ENCODE data around the gene NEUROG1. TPM values are rescaled to one million over a fixed set of nuclear protein-coding genes. Genes with fewer than 3 reads are reported as not detected.
A peak's percentile ranks its signal among the peaks of the same experiment; 100 is the strongest.

NEUROG1 gene
- total RNA-seq, 1 donor from 2014 or later: 7.8 TPM

DNA sequence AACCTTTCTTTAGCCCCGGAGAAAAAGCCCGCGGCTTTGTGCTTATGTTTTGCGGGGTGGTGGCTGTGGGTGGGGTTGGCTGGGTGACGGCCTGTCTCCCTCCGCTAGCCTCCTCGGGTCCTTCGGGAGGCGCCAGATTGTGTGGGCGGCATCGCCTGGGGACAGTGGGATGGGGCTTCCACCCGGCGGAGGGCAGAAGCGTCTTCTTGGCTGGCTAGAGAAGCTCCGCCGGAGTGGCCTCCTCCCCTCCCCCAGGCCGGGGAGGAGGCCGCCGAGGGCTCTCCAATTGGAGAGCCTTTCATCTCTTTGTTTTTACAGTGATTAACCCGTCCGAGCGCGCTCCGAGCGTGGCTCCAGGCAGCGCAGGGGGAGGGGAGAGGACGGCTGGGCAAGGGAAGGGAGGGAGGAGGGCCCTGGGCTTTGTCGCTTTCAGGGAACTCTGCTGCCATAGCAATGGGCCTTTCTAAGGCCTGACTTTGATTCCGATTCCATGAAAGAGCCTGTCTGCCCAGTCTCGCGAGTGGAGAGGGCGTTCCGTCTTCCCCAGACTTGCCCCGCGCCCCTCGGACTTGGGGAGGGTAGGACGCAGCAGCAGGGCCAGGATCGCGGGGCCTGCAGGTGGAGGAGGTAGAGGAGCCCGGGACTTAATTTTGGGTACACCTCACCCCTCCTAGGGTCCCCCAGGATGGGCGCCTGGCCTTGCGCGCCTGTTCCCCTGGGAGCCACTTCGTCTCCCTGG, 46.9 kb downstream of the NEUROG1 start:
- H3K4me1 Mint-ChIP-seq: peaks cover 42% of the 10 kb centered on the region
- H3K27me3 Mint-ChIP-seq (ENCODE audit: low read depth): peaks cover 92% of the 10 kb centered on the region
- no peak overlapping the region for H3K27ac Mint-ChIP-seq (ENCODE audit: unreplicated experiment)
- peak; percentile 77 for DNase-seq (ENCODE audit: low read depth, low spot score)
- H3K36me3 Mint-ChIP-seq (ENCODE audit: low read depth): no peaks in the 10 kb centered on the region
- no peaks in the 10 kb centered on the region for H3K9me3 Mint-ChIP-seq
- H3K4me3 Mint-ChIP-seq: peak overlapping the region; percentile 89
- no peak for TF ChIP-seq CTCF (conservative IDR thresholded peaks at IDR 0.05)

DNA sequence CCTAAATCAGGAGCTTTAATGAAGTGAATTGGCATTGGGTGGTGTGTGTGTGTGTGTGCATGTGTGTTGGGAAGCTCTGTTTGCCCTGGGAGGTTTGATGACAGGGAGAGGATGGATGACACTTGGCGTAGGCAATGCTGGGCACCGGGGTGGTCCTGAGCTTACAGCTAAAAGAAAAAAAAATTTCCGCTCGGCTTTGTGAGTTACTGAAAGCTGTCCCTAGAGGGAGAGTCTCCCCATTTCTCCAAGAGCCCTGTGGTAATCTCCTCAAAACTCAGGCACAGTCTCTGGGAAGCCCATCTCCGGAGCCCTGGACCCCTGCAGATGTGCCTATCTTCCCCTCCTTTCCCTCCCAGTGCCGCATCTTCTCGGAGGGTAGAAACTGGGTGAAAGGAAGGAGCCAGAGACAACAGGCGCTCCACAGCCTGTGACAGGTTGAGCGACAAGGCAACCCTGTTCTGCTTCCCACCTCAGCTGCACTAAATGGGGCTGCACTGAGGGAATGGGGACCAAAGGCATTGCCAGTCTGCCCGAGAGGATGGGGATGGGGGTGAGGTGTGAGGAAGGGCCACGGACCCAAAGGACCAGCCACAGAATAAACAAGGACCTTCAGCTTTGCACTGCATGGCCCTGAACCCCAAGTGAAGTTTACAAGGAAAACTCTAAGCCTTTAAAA, 47.8 kb downstream of the NEUROG1 start:
- Mint-ChIP-seq H3K4me1 (peaks cover 42% of the 10 kb centered on the region), H3K4me3 (peak overlapping the region; percentile 89)

DNA sequence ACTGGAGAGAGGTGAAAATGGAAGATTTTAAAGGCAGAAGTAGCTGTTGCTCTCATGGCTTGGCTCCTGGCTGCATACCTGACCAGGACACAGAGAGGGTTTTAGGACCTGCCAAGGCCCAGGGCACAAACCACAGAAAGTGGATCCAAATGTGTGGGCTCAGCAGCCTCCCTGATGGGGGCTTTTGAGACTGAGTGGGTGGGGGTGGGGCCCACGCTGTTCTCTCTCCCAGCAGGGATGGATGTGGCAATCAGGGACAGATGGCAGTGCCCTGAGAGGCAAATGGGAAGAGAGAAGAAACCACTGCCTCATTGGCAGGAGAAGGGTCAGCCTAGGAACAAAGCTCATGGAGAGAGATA, 48.7 kb downstream of the NEUROG1 start:
- Mint-ChIP-seq H3K36me3 (ENCODE audit: low read depth) (no peaks in the 10 kb centered on the region), H3K4me1 (peaks cover 42% of the 10 kb centered on the region), H3K4me3 (no peak overlapping the region), H3K27me3 (ENCODE audit: low read depth) (peaks cover 74% of the 10 kb centered on the region), H3K9me3 (no peaks in the 10 kb centered on the region), H3K27ac (ENCODE audit: unreplicated experiment) (no peak overlapping the region)
- no peak for DNase-seq (ENCODE audit: low read depth, low spot score)
- no peak for TF ChIP-seq CTCF (conservative IDR thresholded peaks at IDR 0.05)

More for the DNA sequence above, 47.8 kb downstream of the NEUROG1 start:
- no peak for DNase-seq (ENCODE audit: low read depth, low spot score)
- Mint-ChIP-seq H3K9me3 (no peaks in the 10 kb centered on the region), H3K27ac (ENCODE audit: unreplicated experiment) (no peak overlapping the region), H3K27me3 (ENCODE audit: low read depth) (peaks cover 83% of the 10 kb centered on the region), H3K36me3 (ENCODE audit: low read depth) (no peaks in the 10 kb centered on the region)
- no peak for TF ChIP-seq CTCF (conservative IDR thresholded peaks at IDR 0.05)

DNA sequence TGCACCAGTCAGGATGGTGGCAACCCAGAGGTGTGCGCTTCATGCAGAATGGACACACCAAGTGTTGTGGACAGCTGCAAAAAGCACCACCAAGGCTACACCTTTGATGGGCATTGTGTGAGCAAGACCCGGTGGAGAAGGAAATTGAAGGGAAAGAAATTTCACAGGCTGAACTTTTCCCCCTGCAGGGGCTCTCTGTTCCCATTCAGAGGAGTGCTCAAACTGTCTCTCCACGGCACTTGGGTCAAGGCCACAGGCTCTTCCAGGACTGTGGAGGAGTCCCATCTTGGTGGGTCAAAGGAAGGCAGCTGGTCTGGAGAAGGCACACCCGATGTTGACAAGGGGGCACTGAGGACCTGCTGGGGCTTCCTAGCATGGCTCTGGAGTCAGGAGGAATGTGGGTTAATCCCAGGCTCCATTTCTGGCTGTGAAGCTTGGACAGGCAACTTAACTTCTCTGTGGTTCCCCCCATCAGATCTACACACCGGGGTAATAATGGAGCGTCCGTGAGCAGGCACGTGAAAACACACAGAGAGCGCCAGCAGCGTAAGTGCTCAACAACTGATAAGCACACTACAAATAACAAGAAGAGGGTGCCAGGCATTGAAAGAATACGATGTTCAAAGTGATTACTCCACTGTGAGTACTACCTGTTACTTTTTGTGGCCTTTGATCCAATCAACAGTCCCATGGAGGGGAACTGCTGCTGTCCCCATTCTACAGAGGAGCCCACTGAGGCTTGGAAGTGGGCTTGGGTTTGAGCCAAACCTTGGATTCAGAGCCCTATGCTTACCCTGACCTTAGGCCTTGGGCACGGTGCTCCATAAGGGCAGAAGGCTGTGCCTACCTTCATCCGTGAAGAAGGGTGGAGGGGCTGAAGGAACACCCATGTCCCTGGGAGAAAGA, 49.4 kb downstream of the NEUROG1 start:
- DNase-seq (ENCODE audit: low read depth, low spot score): no peak
- TF ChIP-seq CTCF (conservative IDR thresholded peaks at IDR 0.05): no peak
- H3K4me3 Mint-ChIP-seq: no peak overlapping the region
- H3K27ac Mint-ChIP-seq (ENCODE audit: unreplicated experiment): no peak overlapping the region
- H3K36me3 Mint-ChIP-seq (ENCODE audit: low read depth): no peaks in the 10 kb centered on the region
- peaks cover 42% of the 10 kb centered on the region for H3K4me1 Mint-ChIP-seq
- H3K27me3 Mint-ChIP-seq (ENCODE audit: low read depth): peaks cover 67% of the 10 kb centered on the region
- H3K9me3 Mint-ChIP-seq: no peaks in the 10 kb centered on the region

DNA sequence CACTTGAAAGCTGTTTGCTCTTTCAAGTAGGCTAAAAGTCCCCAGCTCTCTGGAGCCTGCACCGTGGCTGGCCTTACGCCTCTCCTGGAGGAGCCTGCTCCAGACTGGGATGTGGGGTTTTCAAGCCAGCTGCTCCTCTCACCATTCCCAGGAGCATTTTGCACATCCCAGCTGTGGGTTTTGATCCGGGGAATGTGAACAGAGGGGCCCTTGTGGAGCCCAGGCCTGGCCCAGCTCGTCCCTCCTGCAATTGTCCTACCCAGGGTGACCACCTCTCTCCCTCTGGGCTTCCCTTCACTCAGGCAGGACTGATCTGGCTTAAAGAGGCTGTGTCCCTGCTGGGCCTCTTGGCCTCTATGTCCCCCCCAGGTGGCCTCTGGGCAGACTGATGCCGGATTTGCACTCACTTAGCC, 51.1 kb downstream of the NEUROG1 start:
- Mint-ChIP-seq H3K27me3 (ENCODE audit: low read depth) (peaks cover 61% of the 10 kb centered on the region), H3K4me1 (peaks cover 26% of the 10 kb centered on the region)
- DNase-seq (ENCODE audit: low read depth, low spot score): no peak

More for the DNA sequence above, 51.1 kb downstream of the NEUROG1 start:
- H3K27ac Mint-ChIP-seq (ENCODE audit: unreplicated experiment): no peak overlapping the region
- H3K9me3 Mint-ChIP-seq: no peaks in the 10 kb centered on the region
- H3K36me3 Mint-ChIP-seq (ENCODE audit: low read depth): no peaks in the 10 kb centered on the region
- no peak overlapping the region for H3K4me3 Mint-ChIP-seq
- no peak for TF ChIP-seq CTCF (conservative IDR thresholded peaks at IDR 0.05)

Data from neural crest cell (in vitro differentiated cells).